GM23248 (cell line): ENCODE results near the gene SCML2.

Experiments
- EZH2 ChIP-seq: fragments of 200-600 bp; sonication (generic); IDR thresholded peaks from 2 replicates; pipeline ENCODE4 v1.6.1; 2018; ENCODE audit warnings: antibody characterized with exemption, mild to moderate bottlenecking; ENCODE audit not compliant: insufficient read depth, poor library complexity, severe bottlenecking
- EZH2phosphoT487 ChIP-seq: fragments of 200-600 bp; sonication (generic); IDR thresholded peaks from 2 replicates; pipeline ENCODE4 v1.6.1; 2018; ENCODE audit warnings: antibody characterized with exemption, moderate library complexity, mild to moderate bottlenecking, low read depth; ENCODE audit not compliant: insufficient read depth

- TF ChIP-seq EZH2 (no peak), EZH2phosphoT487 (no peak)
Measured at GRCh38 chrX:18255059-18255458, 99.4 kb downstream of the SCML2 start.
